Common myeloid progenitor, CD34-positive (primary cell): ENCODE measurements around the gene TTYH2. TPM values are rescaled to one million over a fixed set of nuclear protein-coding genes. Genes with fewer than 3 reads are reported as not detected.

Source experiments
- CTCF ChIA-PET: fragments of 350-600 bp; sonication (Branson Sonifier 250); formaldehyde crosslinking; loops from one replicate; lab custom pipeline; 2021; ENCODE audit warnings: antibody characterized with exemption; lab: Charles Lee
- POLR2A ChIA-PET: fragments of 350-600 bp; sonication (Branson Sonifier 250); formaldehyde crosslinking; loops from one replicate; lab custom pipeline; 2021; ENCODE audit warnings: antibody characterized with exemption; lab: Charles Lee
- DNase-seq, 3 donors: peaks; one replicate each; pipeline versions ENCODE4 v3.0.0 to v3.0.0-alpha.2; 2013
- H3K27ac ChIP-seq, 2 experiments: 1 replicate in 1 of 2; 2 replicates in 1 of 2; pipeline ENCODE4 v1.7.0; 2013; ENCODE audit warnings: inconsistent platforms in 2 of 2, low read length in 2 of 2, mild to moderate bottlenecking in 2 of 2, low read depth in 1 of 2, moderate library complexity in 1 of 2; ENCODE audit not compliant: severe bottlenecking in 2 of 2, insufficient read depth in 1 of 2, poor library complexity in 1 of 2
- H3K27me3 ChIP-seq, 5 experiments: replicated peaks in 2 of 5; 1 replicate in 3 of 5; 2 replicates in 2 of 5; pipeline versions ENCODE4 v1.6.1 to v1.7.0; 2013; ENCODE audit warnings: low read length in 4 of 5, mild to moderate bottlenecking in 2 of 5, moderate library complexity in 2 of 5, inconsistent platforms in 1 of 5; ENCODE audit not compliant: insufficient read depth in 5 of 5, control insufficient read depth in 4 of 5
- H3K36me3 ChIP-seq, 4 experiments: 1 replicate in 2 of 4; 2 replicates in 2 of 4; pipeline versions ENCODE4 v1.6.1 to v1.7.0; 2013; ENCODE audit warnings: low read length in 3 of 4, control low read depth in 1 of 4, mild to moderate bottlenecking in 1 of 4; ENCODE audit not compliant: control insufficient read depth in 4 of 4, insufficient read depth in 4 of 4
- H3K4me1 ChIP-seq, 4 experiments: 1 replicate in 3 of 4; 2 replicates in 1 of 4; pipeline versions ENCODE4 v1.6.1 to v1.7.1; 2013; ENCODE audit warnings: low read length in 3 of 4, mild to moderate bottlenecking in 3 of 4, control low read depth in 1 of 4, inconsistent platforms in 1 of 4, moderate library complexity in 1 of 4; ENCODE audit not compliant: control insufficient read depth in 4 of 4, insufficient read depth in 4 of 4; ENCODE audit errors: control extremely low read depth in 1 of 4
- H3K4me3 ChIP-seq, 7 experiments: 1 replicate in 4 of 7; 2 replicates in 3 of 7; pipeline versions ENCODE4 v1.5.1 to v1.7.0; 2013; ENCODE audit warnings: mild to moderate bottlenecking in 7 of 7, low read length in 6 of 7, moderate library complexity in 6 of 7, inconsistent platforms in 2 of 7, low read depth in 2 of 7, control low read depth in 1 of 7; ENCODE audit not compliant: insufficient read depth in 4 of 7, control insufficient read depth in 1 of 7; ENCODE audit errors: extremely low read depth in 1 of 7
- H3K9me3 ChIP-seq, 5 experiments: 1 replicate in 4 of 5; 2 replicates in 1 of 5; pipeline versions ENCODE4 v1.6.1 to v1.7.1; 2013; ENCODE audit warnings: low read length in 4 of 5, mild to moderate bottlenecking in 2 of 5, inconsistent platforms in 1 of 5, low read depth in 1 of 5, moderate library complexity in 1 of 5; ENCODE audit not compliant: control insufficient read depth in 4 of 5, insufficient read depth in 2 of 5; ENCODE audit errors: control extremely low read depth in 1 of 5
- WGBS: methylation state at CpG from one replicate; pipeline ENCODE4 v1.1.5; 2013; ENCODE audit not compliant: insufficient coverage; 5-methylcytosine and 5-hydroxymethylcytosine counted together
- polyA plus RNA-seq: library from polyadenylated mRNA; unstranded; fragments of 120-200 nt; gene quantifications from one replicate; pipeline ENCODE4 v1.2.1, GENCODE V29; 2013

TTYH2 gene
- 6.0 TPM for polyA plus RNA-seq

GRCh38 chr17:74212913-74213791 is at the start of gene TTYH2:
TSS of gene TTYH2 (plus strand) at chr17:74213571. CDS start at chr17:74213588, 17 bp downstream.
- peak; percentile 72 to 82 (median 74) for DNase-seq
- peaks cover 2 to 63% (median 36%) of the 10 kb centered on the region in 4 experiments for H3K4me1 ChIP-seq
- H3K27me3 ChIP-seq: peaks cover 0 to 15% (median 3%) of the 10 kb centered on the region in 5 experiments
- WGBS: under 1% methylated on average over 50 of the region's 62 CpGs
- H3K36me3 ChIP-seq: peaks cover 2 to 35% (median 22%) of the 10 kb centered on the region in 4 experiments
- no peak within 1 kb of the TSS for H3K27ac ChIP-seq
- ChIA-PET CTCF (interaction anchor here (0.8 to 1.6 kb wide), 14 partner anchors 9 to 330 kb away, joined by 3 to 8 read pairs (median 3); no protein-coding TSS in a partner anchor), POLR2A (interaction anchor here (0.6 kb wide), 1 partner anchor 77 kb away, joined by 3 read pairs; no protein-coding TSS in a partner anchor)
- peak within 1 kb of the TSS; percentile 20 to 76 (median 59) for H3K4me3 ChIP-seq
- H3K9me3 ChIP-seq: no peaks in the 10 kb centered on the region

GRCh38 chr17:74163836-74164235 is 49.5 kb upstream of the TTYH2 start:
- POLR2A ChIA-PET: no interaction called here
- Histone ChIP-seq H3K27me3 (peaks cover 0 to 7% (median 0%) of the 10 kb centered on the region in 5 experiments), H3K4me3 (no peak overlapping the region), H3K27ac (no peak overlapping the region), H3K4me1 (peaks cover 0 to 8% (median 2%) of the 10 kb centered on the region in 4 experiments), H3K9me3 (peaks cover 0 to 5% (median 0%) of the 10 kb centered on the region in 5 experiments), H3K36me3 (no peaks in the 10 kb centered on the region)
- CTCF ChIA-PET: no interaction called here
- WGBS: 84% methylated on average over 7 of the region's 7 CpGs
- DNase-seq: no peak

GRCh38 chr17:74164446-74165045 is 48.8 kb upstream of the TTYH2 start:
- 100% methylated on average over 7 of the region's 9 CpGs for WGBS
- H3K9me3 ChIP-seq: peaks cover 0 to 5% (median 0%) of the 10 kb centered on the region in 5 experiments
- peaks cover 0 to 8% (median 2%) of the 10 kb centered on the region in 4 experiments for H3K4me1 ChIP-seq
- CTCF ChIA-PET: interaction anchor here (0.6 kb wide), 1 partner anchor 791 kb away, joined by 3 read pairs; no protein-coding TSS in a partner anchor
- no peak overlapping the region for H3K4me3 ChIP-seq
- no peaks in the 10 kb centered on the region for H3K36me3 ChIP-seq
- peaks cover 0 to 7% (median 0%) of the 10 kb centered on the region in 5 experiments for H3K27me3 ChIP-seq
- POLR2A ChIA-PET: no interaction called here
- H3K27ac ChIP-seq: no peak overlapping the region
- no peak for DNase-seq

GRCh38 chr17:74165797-74166365 is 47.5 kb upstream of the TTYH2 start:
- no peaks in the 10 kb centered on the region for H3K36me3 ChIP-seq
- 83% methylated on average over 7 of the region's 8 CpGs for WGBS

GRCh38 chr17:74170924-74171323 is 42.4 kb upstream of the TTYH2 start:
- WGBS: no CpG with 5 or more reads among the region's 1 CpG
- Histone ChIP-seq H3K4me1 (no peaks in the 10 kb centered on the region), H3K27ac (no peak overlapping the region), H3K9me3 (peaks cover 0 to 5% (median 0%) of the 10 kb centered on the region in 5 experiments), H3K36me3 (no peaks in the 10 kb centered on the region), H3K4me3 (no peak overlapping the region), H3K27me3 (peaks cover 0 to 8% (median 0%) of the 10 kb centered on the region in 5 experiments)
- ChIA-PET POLR2A (no interaction called here), CTCF (no interaction called here)
- no peak for DNase-seq

More at GRCh38 chr17:74165797-74166365, 47.5 kb upstream of the TTYH2 start:
- DNase-seq: no peak
- peaks cover 0 to 5% (median 0%) of the 10 kb centered on the region in 5 experiments for H3K27me3 ChIP-seq
- peaks cover 0 to 5% (median 0%) of the 10 kb centered on the region in 5 experiments for H3K9me3 ChIP-seq
- POLR2A ChIA-PET: no interaction called here
- H3K27ac ChIP-seq: no peak overlapping the region
- H3K4me3 ChIP-seq: no peak overlapping the region
- peaks cover 0 to 8% (median 2%) of the 10 kb centered on the region in 4 experiments for H3K4me1 ChIP-seq
- CTCF ChIA-PET: interaction anchor here (0.9 kb wide), 1 partner anchor 11 kb away, joined by 5 read pairs; no protein-coding TSS in a partner anchor

- Histone ChIP-seq H3K9me3 (no peaks in the 10 kb centered on the region), H3K36me3 (no peaks in the 10 kb centered on the region), H3K27me3 (peaks cover 0 to 8% (median 0%) of the 10 kb centered on the region in 5 experiments), H3K27ac (no peak overlapping the region), H3K4me3 (no peak overlapping the region), H3K4me1 (no peaks in the 10 kb centered on the region)
- CTCF ChIA-PET: no interaction called here
- WGBS: no CpG with 5 or more reads among the region's 3 CpGs
- POLR2A ChIA-PET: no interaction called here
- no peak for DNase-seq
These were observed 40.7 kb upstream of the TTYH2 start for GRCh38 chr17:74172700-74173099.
